ENCODE measurements around the gene SLX4.
A peak's percentile ranks its signal among the peaks of the same experiment; 100 is the strongest.
"Not testable (repeated sequence)": the region's sequence is repeated elsewhere in the genome, so short reads cannot be mapped to it uniquely, and the experiment has no call there.

The SLX4 gene

GRCh38 chr16:3623642-3624041 lies 12.2 kb upstream of the SLX4 start:
- Mint-ChIP-seq H3K4me1 (ENCODE audit: low read depth) (peaks cover 31% of the 10 kb centered on the region), H3K4me3 (no peak overlapping the region), H3K27ac (no peak overlapping the region), H3K9me3 (no peaks in the 10 kb centered on the region), H3K27me3 (no peaks in the 10 kb centered on the region), H3K36me3 (ENCODE audit: low read depth) (no peaks in the 10 kb centered on the region)
- intact Hi-C loops (cut with micrococcal nuclease), result no loop called here

- no peak overlapping the region for H3K27ac Mint-ChIP-seq
- H3K4me3 Mint-ChIP-seq, result no peak overlapping the region
- no peaks in the 10 kb centered on the region for H3K9me3 Mint-ChIP-seq
- H3K27me3 Mint-ChIP-seq, result no peaks in the 10 kb centered on the region
- intact Hi-C loops (cut with micrococcal nuclease), result loop anchor here (10.0 kb wide), 1 partner anchor 94 kb away; no protein-coding TSS in a partner anchor
- peaks cover 10% of the 10 kb centered on the region for H3K36me3 Mint-ChIP-seq (ENCODE audit: low read depth)
- H3K4me1 Mint-ChIP-seq (ENCODE audit: low read depth), result peaks cover 33% of the 10 kb centered on the region
These were observed 7.3 kb upstream of the SLX4 start for GRCh38 chr16:3618769-3619141.

- peak overlapping the region; percentile 85 for H3K27ac Mint-ChIP-seq
- H3K4me3 Mint-ChIP-seq, result peak overlapping the region; percentile 96
- H3K27me3 Mint-ChIP-seq, result no peaks in the 10 kb centered on the region
- H3K4me1 Mint-ChIP-seq (ENCODE audit: low read depth), result peaks cover 46% of the 10 kb centered on the region
- no peaks in the 10 kb centered on the region for H3K9me3 Mint-ChIP-seq
- peaks cover 27% of the 10 kb centered on the region for H3K36me3 Mint-ChIP-seq (ENCODE audit: low read depth)
- intact Hi-C loops (cut with micrococcal nuclease), result loop anchor here (10.0 kb wide), 1 partner anchor 88 kb away; no protein-coding TSS in a partner anchor
These were observed 1.4 kb upstream of the SLX4 start for GRCh38 chr16:3612510-3613466.

GRCh38 chr16:3610698-3611145 lies 684 bp downstream of the SLX4 start:
- intact Hi-C loops (cut with micrococcal nuclease), result loop anchor here (10.0 kb wide), 1 partner anchor 86 kb away; no protein-coding TSS in a partner anchor
- Mint-ChIP-seq H3K9me3 (no peaks in the 10 kb centered on the region), H3K27me3 (no peaks in the 10 kb centered on the region), H3K27ac (peak overlapping the region; percentile 85), H3K4me3 (peak overlapping the region; percentile 96), H3K4me1 (ENCODE audit: low read depth) (peaks cover 52% of the 10 kb centered on the region), H3K36me3 (ENCODE audit: low read depth) (peaks cover 36% of the 10 kb centered on the region)

GRCh38 chr16:3609895-3610697 lies 1.3 kb downstream of the SLX4 start:
- Mint-ChIP-seq H3K27ac (peak overlapping the region; percentile 85), H3K4me1 (ENCODE audit: low read depth) (peaks cover 46% of the 10 kb centered on the region), H3K9me3 (no peaks in the 10 kb centered on the region), H3K36me3 (ENCODE audit: low read depth) (peaks cover 37% of the 10 kb centered on the region), H3K27me3 (no peaks in the 10 kb centered on the region), H3K4me3 (peak overlapping the region; percentile 96)
- intact Hi-C loops (cut with micrococcal nuclease), result loop anchor here (10.0 kb wide), 1 partner anchor 85 kb away; no protein-coding TSS in a partner anchor

- intact Hi-C loops (cut with micrococcal nuclease); H3K9me3 Mint-ChIP-seq; H3K27me3 Mint-ChIP-seq; H3K4me3 Mint-ChIP-seq; H3K27ac Mint-ChIP-seq: not testable (repeated sequence)
- H3K4me1 Mint-ChIP-seq (ENCODE audit: low read depth), result peaks cover 35% of the 10 kb centered on the region
- peaks cover 39% of the 10 kb centered on the region for H3K36me3 Mint-ChIP-seq (ENCODE audit: low read depth)
These were observed 2.4 kb downstream of the SLX4 start for GRCh38 chr16:3608976-3609375.

- H3K27ac Mint-ChIP-seq, result no peak overlapping the region
- intact Hi-C loops (cut with micrococcal nuclease), result no loop called here
- H3K4me1 Mint-ChIP-seq (ENCODE audit: low read depth), result peaks cover 26% of the 10 kb centered on the region
- no peaks in the 10 kb centered on the region for H3K27me3 Mint-ChIP-seq
- no peak overlapping the region for H3K4me3 Mint-ChIP-seq
- no peaks in the 10 kb centered on the region for H3K9me3 Mint-ChIP-seq
- peaks cover 48% of the 10 kb centered on the region for H3K36me3 Mint-ChIP-seq (ENCODE audit: low read depth)
These were observed 3.3 kb downstream of the SLX4 start for GRCh38 chr16:3608069-3608468.

GRCh38 chr16:3607634-3608033 lies 3.8 kb downstream of the SLX4 start:
- Mint-ChIP-seq H3K27me3 (no peaks in the 10 kb centered on the region), H3K4me1 (ENCODE audit: low read depth) (peaks cover 22% of the 10 kb centered on the region), H3K4me3 (no peak overlapping the region), H3K36me3 (ENCODE audit: low read depth) (peaks cover 53% of the 10 kb centered on the region), H3K9me3 (no peaks in the 10 kb centered on the region), H3K27ac (no peak overlapping the region)
- intact Hi-C loops (cut with micrococcal nuclease), result no loop called here

- intact Hi-C loops (cut with micrococcal nuclease), result no loop called here
- no peak overlapping the region for H3K4me3 Mint-ChIP-seq
- peaks cover 57% of the 10 kb centered on the region for H3K36me3 Mint-ChIP-seq (ENCODE audit: low read depth)
- H3K27ac Mint-ChIP-seq, result no peak overlapping the region
- peaks cover 19% of the 10 kb centered on the region for H3K4me1 Mint-ChIP-seq (ENCODE audit: low read depth)
- H3K9me3 Mint-ChIP-seq, result no peaks in the 10 kb centered on the region
- H3K27me3 Mint-ChIP-seq, result no peaks in the 10 kb centered on the region
These were observed 4.2 kb downstream of the SLX4 start for GRCh38 chr16:3607161-3607560.

GRCh38 chr16:3606441-3606840 lies 5.0 kb downstream of the SLX4 start:
- peaks cover 57% of the 10 kb centered on the region for H3K36me3 Mint-ChIP-seq (ENCODE audit: low read depth)

GRCh38 chr16:3602320-3602653 lies 9.1 kb downstream of the SLX4 start:
- peaks cover 76% of the 10 kb centered on the region for H3K36me3 Mint-ChIP-seq (ENCODE audit: low read depth)
- peaks cover 4% of the 10 kb centered on the region for H3K27me3 Mint-ChIP-seq
- H3K4me3 Mint-ChIP-seq, result no peak overlapping the region
- H3K9me3 Mint-ChIP-seq, result no peaks in the 10 kb centered on the region
- H3K27ac Mint-ChIP-seq, result no peak overlapping the region
- peaks cover 19% of the 10 kb centered on the region for H3K4me1 Mint-ChIP-seq (ENCODE audit: low read depth)
- intact Hi-C loops (cut with micrococcal nuclease), result no loop called here

More at GRCh38 chr16:3606441-3606840, 5.0 kb downstream of the SLX4 start:
- H3K4me3 Mint-ChIP-seq, result no peak overlapping the region
- no peaks in the 10 kb centered on the region for H3K27me3 Mint-ChIP-seq
- no peak overlapping the region for H3K27ac Mint-ChIP-seq
- intact Hi-C loops (cut with micrococcal nuclease), result no loop called here
- no peaks in the 10 kb centered on the region for H3K9me3 Mint-ChIP-seq
- peaks cover 19% of the 10 kb centered on the region for H3K4me1 Mint-ChIP-seq (ENCODE audit: low read depth)

- Mint-ChIP-seq H3K27ac (no peak overlapping the region), H3K4me1 (ENCODE audit: low read depth) (peaks cover 19% of the 10 kb centered on the region), H3K27me3 (peaks cover 4% of the 10 kb centered on the region), H3K4me3 (no peak overlapping the region), H3K36me3 (ENCODE audit: low read depth) (peaks cover 80% of the 10 kb centered on the region), H3K9me3 (no peaks in the 10 kb centered on the region)
- intact Hi-C loops (cut with micrococcal nuclease), result no loop called here
These were observed 9.6 kb downstream of the SLX4 start for GRCh38 chr16:3601614-3602319.

GRCh38 chr16:3599922-3600321 lies 11.5 kb downstream of the SLX4 start:
- peaks cover 81% of the 10 kb centered on the region for H3K36me3 Mint-ChIP-seq (ENCODE audit: low read depth)
- no peak overlapping the region for H3K27ac Mint-ChIP-seq
- no peaks in the 10 kb centered on the region for H3K9me3 Mint-ChIP-seq
- H3K27me3 Mint-ChIP-seq, result peaks cover 13% of the 10 kb centered on the region
- H3K4me1 Mint-ChIP-seq (ENCODE audit: low read depth), result peaks cover 24% of the 10 kb centered on the region
- H3K4me3 Mint-ChIP-seq, result no peak overlapping the region
- intact Hi-C loops (cut with micrococcal nuclease), result no loop called here

Data from dendritic cell treated with granulocyte-macrophage colony-stimulating factor and Interleukin-4, amounts not matched to agents 40 ng/mL and 50 ng/mL, for 4 days (primary cell).